Transverse colon (tissue), 4 donors: ENCODE data around the gene AACS. TPM values are rescaled to one million over a fixed set of nuclear protein-coding genes. Genes with fewer than 3 reads are reported as not detected.

Experiments
- DNase-seq: peaks from one replicate; pipeline ENCODE4 v3.0.0-alpha.2; 2019
- H3K27ac ChIP-seq, 4 donors: fragments of 200-600 bp; sonication (generic); 2 replicates each; pipeline ENCODE4 v1.5.1; 2016 to 2018; ENCODE audit warnings: inconsistent platforms in 4 of 4
- H3K27me3 ChIP-seq: fragments of 200-600 bp; sonication (generic); 2 replicates; pipeline ENCODE4 v1.5.1; 2017; ENCODE audit warnings: inconsistent platforms
- H3K36me3 ChIP-seq, 4 donors: fragments of 200-600 bp; sonication (generic); 2 replicates each; pipeline ENCODE4 v1.5.1; 2017 to 2019; ENCODE audit warnings: inconsistent platforms in 4 of 4
- H3K4me1 ChIP-seq, 4 donors: fragments of 200-600 bp; sonication (generic); 2 replicates each; pipeline ENCODE4 v1.5.1; 2017 to 2020; ENCODE audit warnings: inconsistent platforms in 4 of 4
- H3K4me3 ChIP-seq, 4 donors: fragments of 200-600 bp; sonication (generic); 1 replicate in 1 of 4; 2 replicates in 3 of 4; pipeline versions ENCODE4 v1.5.1 to v1.6.1; 2017 to 2019; ENCODE audit warnings: inconsistent platforms in 4 of 4
- H3K9me3 ChIP-seq, 2 donors: fragments of 200-600 bp; sonication (generic); 2 replicates each; pipeline ENCODE4 v1.5.1; 2017 to 2019; ENCODE audit warnings: inconsistent platforms in 2 of 2
- CTCF ChIP-seq, 5 experiments: fragments of 200-600 bp in 3 of 5; fragments of 450-650 bp in 2 of 5; sonication (generic) in 3 of 5; IDR thresholded peaks; 1 replicate in 2 of 5; 2 replicates in 3 of 5; pipeline ENCODE4 v1.5.1; 2016 to 2017; ENCODE audit warnings: antibody characterized with exemption in 5 of 5, inconsistent platforms in 3 of 5, mild to moderate bottlenecking in 2 of 5, moderate library complexity in 1 of 5
- EP300 ChIP-seq: sonication (generic); formaldehyde crosslinking; IDR thresholded peaks from one replicate; pipeline ENCODE4 v1.6.1; 2017; ENCODE audit warnings: antibody characterized with exemption, low read depth
- POLR2A ChIP-seq: fragments of 450-650 bp; IDR thresholded peaks from one replicate; pipeline ENCODE4 v1.6.1; 2016; ENCODE audit warnings: antibody characterized with exemption, mild to moderate bottlenecking, moderate library complexity
- POLR2AphosphoS5 ChIP-seq, 3 donors: sonication (generic); formaldehyde crosslinking; IDR thresholded peaks; one replicate each; pipeline ENCODE4 v1.6.1; 2016; ENCODE audit warnings: antibody characterized with exemption in 3 of 3
- WGBS, 2 donors: methylation state at CpG; one replicate each; pipeline ENCODE4 v1.1.5; 2018; ENCODE audit warnings: low coverage in 1 of 2; 5-methylcytosine and 5-hydroxymethylcytosine counted together
- in situ Hi-C, 4 donors: fragments of 200-750 bp; cut with MboI; loops; one replicate each; pipeline versions ENCODE4 v1.15.0 to v1.15.1; 2017; ENCODE audit warnings: low sequenced_read_pairs in 3 of 4, low pct_ligation_motif_present in 1 of 4, low pct_unique_long_range_greater_than_20kb in 1 of 4
- intact Hi-C: fragments of 100-400 bp; cut with DNase I; formaldehyde crosslinking; loops from one replicate; pipeline ENCODE4 v1.15.1; 2023; ENCODE audit warnings: low total_unique reads
- total RNA-seq, 4 donors: library from RNA; depleted of rRNA; stranded (reverse); fragments of >200 nt; gene quantifications; one replicate each; pipeline ENCODE4 v1.1.0, GENCODE V29; 2016

AACS gene
- total RNA-seq, result 10 to 100 TPM; 18.5 to 33.7 (median 27.1) TPM

DNA sequence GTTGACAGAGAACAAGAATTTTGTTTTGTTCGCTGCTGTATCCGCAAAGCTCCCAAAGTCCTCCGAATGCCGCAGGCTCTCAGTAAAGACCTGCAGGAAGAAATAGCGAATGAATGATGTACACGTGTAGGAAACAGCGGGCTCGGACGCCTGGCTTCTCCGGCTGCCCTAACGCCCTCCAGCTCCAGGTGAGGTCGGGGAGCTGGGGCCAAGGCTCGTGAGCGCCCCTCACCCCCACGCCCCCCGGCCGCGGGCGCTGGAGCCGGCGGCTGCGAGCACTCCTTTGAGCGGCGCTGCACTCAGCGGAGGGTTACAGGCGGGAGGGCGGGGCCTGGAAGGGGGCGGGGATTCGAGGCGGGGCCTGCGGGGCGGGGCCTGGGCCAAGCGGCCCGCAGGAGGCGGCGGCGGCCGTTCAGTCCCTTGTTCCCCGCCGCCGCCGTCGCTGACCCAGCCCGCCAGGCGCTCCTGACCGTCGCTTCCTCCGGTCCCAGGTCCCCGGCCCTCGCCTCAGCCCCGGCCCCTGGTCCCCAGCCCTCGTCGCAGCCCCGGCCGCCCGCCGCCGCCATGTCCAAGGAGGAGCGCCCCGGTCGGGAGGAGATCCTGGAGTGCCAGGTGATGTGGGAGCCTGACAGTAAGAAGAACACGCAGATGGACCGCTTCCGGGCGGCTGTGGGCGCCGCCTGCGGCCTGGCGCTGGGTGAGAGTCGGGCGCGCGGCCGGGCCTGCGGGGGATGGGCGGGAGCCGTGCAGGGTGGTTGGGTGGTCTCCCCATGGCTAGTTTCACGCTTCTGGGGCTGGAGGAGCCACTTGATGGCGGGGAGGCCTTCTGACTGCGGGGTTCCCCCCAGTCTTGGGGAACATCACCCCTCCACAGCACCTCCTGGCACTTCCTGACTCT lies at the start of gene AACS:
Gene AACS, plus strand, starts transcription at position 415 of the 898 bp plus-strand sequence. Its CDS starts 150 bp downstream, at position 565.
- Histone ChIP-seq H3K36me3 (no peaks in the 10 kb centered on the region), H3K27ac (peak within 1 kb of the TSS; percentile 79 to 85 (median 84)), H3K4me1 (peaks cover 0 to 22% (median 17%) of the 10 kb centered on the region in 4 donors), H3K9me3 (no peaks in the 10 kb centered on the region), H3K4me3 (peak within 1 kb of the TSS; percentile 63 to 95 (median 86)), H3K27me3 (no peaks in the 10 kb centered on the region)
- in situ Hi-C loops, result no loop called here
- intact Hi-C loops, result no loop called here
- TF ChIP-seq POLR2AphosphoS5 (IDR thresholded peaks at IDR 0.05) (peak in 2 of 3 donors; percentile 56 to 70), POLR2A (peak; percentile 56), EP300 (no peak), CTCF (IDR thresholded peaks at IDR 0.05) (no peak)
- 0 to 1% methylated on average over 1 to 34 of the region's 80 CpGs for WGBS, 2 donors
- peak; percentile 83 for DNase-seq

DNA sequence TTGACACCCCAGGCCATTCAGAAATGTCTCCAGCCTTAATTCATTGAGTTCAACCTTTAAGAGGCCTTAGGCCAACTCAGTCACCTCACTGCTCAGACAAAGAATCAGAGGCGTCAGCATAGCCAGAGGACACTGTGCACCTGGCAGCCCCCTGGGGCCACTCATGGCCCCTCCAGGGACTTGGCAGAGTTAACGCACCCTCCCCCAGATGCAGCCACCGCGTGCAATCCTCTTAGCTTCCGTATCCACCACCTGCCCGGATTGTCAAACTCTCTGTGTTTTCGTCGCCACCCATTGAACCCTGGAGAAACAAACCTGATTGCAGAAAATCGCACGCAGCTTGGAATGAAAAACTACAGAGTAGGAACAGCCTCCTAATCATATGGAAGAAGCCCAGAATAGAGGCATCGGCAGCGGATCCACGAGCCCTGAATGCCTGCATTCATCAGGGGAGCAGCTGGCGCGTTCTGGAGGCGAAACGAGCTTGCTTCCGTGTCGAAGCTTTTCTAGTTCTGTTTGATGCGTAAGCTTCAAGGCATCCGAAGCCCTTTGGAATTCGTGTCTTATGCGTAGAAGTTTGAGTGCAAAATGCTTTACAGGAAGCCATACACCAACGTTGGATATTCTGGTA lies 49.4 kb upstream of the AACS start:
- WGBS, 2 donors, result 85 to 90% methylated on average over 11 to 24 of the region's 24 CpGs
- no peak for TF ChIP-seq CTCF (IDR thresholded peaks at IDR 0.05)
- TF ChIP-seq POLR2A, result no peak
- no peak for TF ChIP-seq POLR2AphosphoS5 (IDR thresholded peaks at IDR 0.05)
- no peaks in the 10 kb centered on the region for H3K4me1 ChIP-seq
- in situ Hi-C loops (no loop called here), intact Hi-C loops (no loop called here)
- H3K4me3 ChIP-seq, result no peak overlapping the region
- H3K9me3 ChIP-seq, result no peaks in the 10 kb centered on the region
- no peaks in the 10 kb centered on the region for H3K27me3 ChIP-seq
- no peak for DNase-seq
- no peaks in the 10 kb centered on the region for H3K36me3 ChIP-seq
- no peak overlapping the region for H3K27ac ChIP-seq

- in situ Hi-C loops (no loop called here), intact Hi-C loops (no loop called here)
- Histone ChIP-seq H3K36me3 (no peaks in the 10 kb centered on the region), H3K4me1 (no peaks in the 10 kb centered on the region), H3K27ac (no peak overlapping the region), H3K27me3 (no peaks in the 10 kb centered on the region), H3K4me3 (no peak overlapping the region), H3K9me3 (no peaks in the 10 kb centered on the region)
- TF ChIP-seq POLR2A (no peak), EP300 (no peak), POLR2AphosphoS5 (IDR thresholded peaks at IDR 0.05) (no peak), CTCF (IDR thresholded peaks at IDR 0.05) (no peak)
- 94 to 100% methylated on average over 1 to 9 of the region's 9 CpGs for WGBS, 2 donors
- DNase-seq, result no peak
Measured at GRCh38 chr12:125017801-125018200, 47.4 kb upstream of the AACS start.

DNA sequence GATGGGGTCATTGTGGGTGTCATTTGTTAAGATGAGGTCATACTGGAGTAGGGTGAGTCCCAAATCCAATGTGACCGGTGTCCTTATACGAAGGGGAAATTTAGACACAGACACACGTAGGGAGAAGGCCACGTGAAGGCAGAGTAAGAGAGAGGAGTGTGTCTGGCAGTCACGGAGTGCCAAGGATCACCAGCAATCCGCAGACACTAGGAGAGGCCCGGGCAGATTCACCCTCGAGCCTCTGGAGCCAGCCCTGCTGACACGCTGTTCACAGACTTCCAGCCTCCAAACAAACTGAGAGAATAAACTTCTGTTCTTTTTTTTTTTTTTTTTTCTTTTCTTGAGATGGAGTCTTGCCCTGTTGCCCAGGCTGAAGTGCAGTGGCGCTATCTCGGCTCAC lies 46.9 kb upstream of the AACS start:
- in situ Hi-C loops (no loop called here), intact Hi-C loops (no loop called here)
- TF ChIP-seq CTCF (IDR thresholded peaks at IDR 0.05), result no peak
- no peak for TF ChIP-seq POLR2A
- TF ChIP-seq EP300, result no peak
- no peak for TF ChIP-seq POLR2AphosphoS5 (IDR thresholded peaks at IDR 0.05)
- 94 to 95% methylated on average over 11 of the region's 11 CpGs for WGBS, 2 donors
- Histone ChIP-seq H3K9me3 (no peaks in the 10 kb centered on the region), H3K27ac (no peak overlapping the region), H3K4me3 (no peak overlapping the region), H3K4me1 (no peaks in the 10 kb centered on the region), H3K27me3 (no peaks in the 10 kb centered on the region), H3K36me3 (no peaks in the 10 kb centered on the region)
- DNase-seq, result no peak
